Duodenal mucosa (tissue), 2 donors: Measurements from ENCODE around the gene CDHR3.

Source experiments
- H3K27ac ChIP-seq: one replicate; pipeline ENCODE4 v1.7.0; 2013; ENCODE audit warnings: low read depth, low read length
- H3K27me3 ChIP-seq, 2 donors: one replicate each; pipeline ENCODE4 v1.7.0; 2013; ENCODE audit warnings: low read length in 2 of 2, control low read depth in 1 of 2; ENCODE audit not compliant: insufficient read depth in 2 of 2, control insufficient read depth in 1 of 2
- H3K36me3 ChIP-seq, 2 donors: one replicate each; pipeline ENCODE4 v1.7.0; 2013; ENCODE audit warnings: low read length in 2 of 2, control low read depth in 1 of 2; ENCODE audit not compliant: insufficient read depth in 2 of 2, control insufficient read depth in 1 of 2
- H3K4me1 ChIP-seq, 2 donors: one replicate each; pipeline ENCODE4 v1.7.0; 2013; ENCODE audit warnings: low read length in 2 of 2, control low read depth in 1 of 2; ENCODE audit not compliant: insufficient read depth in 2 of 2, control insufficient read depth in 1 of 2
- H3K4me3 ChIP-seq, 2 donors: one replicate each; pipeline ENCODE4 v1.7.0; 2013; ENCODE audit warnings: low read length in 2 of 2, low read depth in 1 of 2
- H3K9ac ChIP-seq, 2 donors: one replicate each; pipeline ENCODE4 v1.7.0; 2013; ENCODE audit warnings: low read length in 2 of 2, low read depth in 1 of 2
- H3K9me3 ChIP-seq, 2 donors: one replicate each; pipeline ENCODE4 v1.7.0; 2013; ENCODE audit warnings: low read length in 2 of 2, control low read depth in 1 of 2; ENCODE audit not compliant: control insufficient read depth in 1 of 2

CDHR3 gene

DNA sequence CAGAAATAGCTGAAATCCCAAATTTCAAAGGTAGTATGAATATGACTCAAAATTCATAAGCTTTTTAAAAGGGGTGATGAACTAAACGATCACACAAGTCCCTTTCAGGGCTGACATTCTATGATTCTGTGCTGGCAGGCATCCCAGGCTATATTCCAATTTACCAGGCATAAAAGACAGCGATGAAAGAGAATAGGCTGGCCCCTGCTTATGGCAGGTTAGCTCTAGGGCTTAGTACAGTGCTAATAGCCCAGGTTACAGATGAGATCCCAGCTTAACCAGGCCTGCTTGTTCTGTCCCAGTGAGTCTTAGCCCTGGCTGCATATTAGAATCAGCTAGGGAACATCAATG, 56.4 kb downstream of the CDHR3 start:
- Histone ChIP-seq H3K36me3 (no peaks in the 10 kb centered on the region), H3K9me3 (no peaks in the 10 kb centered on the region), H3K4me3 (no peak overlapping the region), H3K4me1 (peaks cover 0 to 4% of the 10 kb centered on the region in 2 donors), H3K9ac (no peak overlapping the region), H3K27ac (no peak overlapping the region), H3K27me3 (no peaks in the 10 kb centered on the region)

DNA sequence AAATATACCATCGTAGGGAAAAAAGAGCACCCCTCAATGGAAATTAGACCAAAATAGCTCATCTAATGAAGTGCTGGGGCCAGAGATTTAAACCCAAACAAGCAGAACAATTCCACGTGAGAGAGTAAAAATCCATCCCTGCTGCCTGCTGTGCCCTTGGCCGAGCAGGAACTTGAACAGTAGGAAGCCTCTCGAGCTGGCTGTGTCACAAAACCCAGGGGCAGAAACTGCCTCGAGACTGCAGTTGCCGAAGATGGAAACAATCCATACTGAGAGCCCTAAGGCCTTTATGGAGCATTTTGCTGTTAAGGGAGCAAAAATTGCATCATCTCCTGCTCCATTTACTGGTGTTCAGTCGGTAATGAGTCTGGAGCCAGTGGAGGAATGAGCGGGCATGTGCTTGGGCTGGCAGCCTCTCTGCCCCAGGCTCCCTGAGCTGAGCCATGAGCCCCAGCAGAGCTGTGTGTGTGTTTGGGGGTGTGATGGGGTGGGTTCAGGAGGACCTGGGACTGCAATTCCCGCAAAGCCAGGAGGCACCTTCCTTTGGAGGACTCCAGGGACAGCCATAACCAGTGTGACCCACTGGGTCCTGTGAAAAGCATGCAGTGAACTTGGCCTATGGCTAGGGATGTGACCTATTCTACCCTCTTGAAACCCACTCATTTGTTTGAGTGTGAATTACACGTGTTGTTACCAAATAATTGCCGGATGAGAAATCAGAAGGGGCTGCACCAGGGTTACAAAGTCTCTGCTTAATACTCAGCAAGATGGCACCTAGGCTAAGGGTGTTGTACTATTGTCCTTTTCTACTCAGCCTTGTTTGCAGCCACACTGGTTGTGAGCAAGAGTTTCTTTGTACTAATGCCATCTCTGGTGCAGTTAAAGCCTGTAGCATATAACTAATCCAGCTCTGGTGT, 58.3 kb downstream of the CDHR3 start:
- Histone ChIP-seq H3K4me1 (peaks cover 0 to 4% of the 10 kb centered on the region in 2 donors), H3K9ac (no peak overlapping the region), H3K27me3 (peaks cover 0 to 4% of the 10 kb centered on the region in 2 donors), H3K9me3 (no peaks in the 10 kb centered on the region), H3K4me3 (no peak overlapping the region), H3K36me3 (no peaks in the 10 kb centered on the region), H3K27ac (no peak overlapping the region)

GRCh38 chr7:106022193-106022821, 59.2 kb downstream of the CDHR3 start:
- Histone ChIP-seq H3K36me3 (no peaks in the 10 kb centered on the region), H3K27ac (no peak overlapping the region), H3K9ac (no peak overlapping the region), H3K4me1 (peaks cover 0 to 4% of the 10 kb centered on the region in 2 donors), H3K9me3 (no peaks in the 10 kb centered on the region), H3K4me3 (no peak overlapping the region), H3K27me3 (peaks cover 0 to 4% of the 10 kb centered on the region in 2 donors)

GRCh38 chr7:106023369-106024322, 60.6 kb downstream of the CDHR3 start:
- no peak overlapping the region for H3K27ac ChIP-seq
- peaks cover 0 to 4% of the 10 kb centered on the region in 2 donors for H3K27me3 ChIP-seq
- no peak overlapping the region for H3K4me3 ChIP-seq
- no peaks in the 10 kb centered on the region for H3K9me3 ChIP-seq
- no peak overlapping the region for H3K9ac ChIP-seq
- no peaks in the 10 kb centered on the region for H3K36me3 ChIP-seq
- H3K4me1 ChIP-seq, result peaks cover 0 to 4% of the 10 kb centered on the region in 2 donors

DNA sequence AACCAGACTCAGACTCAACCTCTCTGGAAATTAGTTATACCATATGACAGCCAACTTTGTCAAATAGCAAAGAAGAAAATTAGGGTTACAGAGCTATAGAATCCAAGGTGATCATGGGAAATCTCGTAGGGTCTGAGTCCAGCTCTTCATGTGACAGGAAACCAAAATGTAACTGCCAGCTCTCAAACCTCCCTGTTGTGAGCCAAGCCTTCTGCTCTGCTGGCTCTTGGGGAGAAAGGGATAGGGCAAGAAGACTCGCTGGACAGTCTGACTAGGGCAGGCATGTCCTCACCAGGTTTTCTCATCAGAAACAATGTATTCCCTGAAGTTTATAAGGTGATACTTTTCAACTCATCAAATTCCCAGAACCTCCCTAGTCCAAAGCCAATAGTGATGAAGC, 63.0 kb downstream of the CDHR3 start:
- Histone ChIP-seq H3K27ac (no peak overlapping the region), H3K27me3 (peaks cover 0 to 4% of the 10 kb centered on the region in 2 donors), H3K4me1 (peaks cover 0 to 4% of the 10 kb centered on the region in 2 donors), H3K9me3 (no peaks in the 10 kb centered on the region), H3K9ac (no peak overlapping the region), H3K4me3 (no peak overlapping the region), H3K36me3 (no peaks in the 10 kb centered on the region)

- no peak overlapping the region for H3K4me3 ChIP-seq
- H3K36me3 ChIP-seq, result no peaks in the 10 kb centered on the region
- H3K27ac ChIP-seq, result no peak overlapping the region
- H3K4me1 ChIP-seq, result no peaks in the 10 kb centered on the region
- no peak overlapping the region for H3K9ac ChIP-seq
- no peaks in the 10 kb centered on the region for H3K9me3 ChIP-seq
- peaks cover 0 to 4% of the 10 kb centered on the region in 2 donors for H3K27me3 ChIP-seq
Observed at GRCh38 chr7:106029451-106029850, 66.4 kb downstream of the CDHR3 start.

DNA sequence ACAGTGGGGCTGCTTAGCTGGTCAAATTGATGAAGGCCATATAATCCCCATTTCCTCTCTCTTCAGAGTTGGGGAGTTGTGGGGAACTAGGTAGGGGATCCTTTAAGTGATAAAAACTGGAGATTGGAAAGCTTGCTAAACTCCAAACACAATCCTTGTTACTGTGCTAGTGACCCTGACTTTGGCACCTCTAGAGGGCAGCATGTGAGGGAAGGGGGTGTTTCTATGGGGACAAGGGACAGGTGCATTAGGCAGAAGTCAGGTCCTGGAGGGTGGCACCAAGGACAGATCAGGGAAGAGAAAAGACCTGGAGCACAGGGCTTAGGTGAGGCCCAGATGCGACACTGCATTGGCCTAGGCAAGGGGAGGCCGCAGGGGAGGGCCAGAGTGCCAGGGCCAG, 66.9 kb downstream of the CDHR3 start:
- H3K27me3 ChIP-seq, result peaks cover 0 to 4% of the 10 kb centered on the region in 2 donors
- no peak overlapping the region for H3K4me3 ChIP-seq
- H3K4me1 ChIP-seq, result no peaks in the 10 kb centered on the region
- no peak overlapping the region for H3K27ac ChIP-seq
- H3K9ac ChIP-seq, result no peak overlapping the region
- no peaks in the 10 kb centered on the region for H3K9me3 ChIP-seq
- H3K36me3 ChIP-seq, result no peaks in the 10 kb centered on the region

DNA sequence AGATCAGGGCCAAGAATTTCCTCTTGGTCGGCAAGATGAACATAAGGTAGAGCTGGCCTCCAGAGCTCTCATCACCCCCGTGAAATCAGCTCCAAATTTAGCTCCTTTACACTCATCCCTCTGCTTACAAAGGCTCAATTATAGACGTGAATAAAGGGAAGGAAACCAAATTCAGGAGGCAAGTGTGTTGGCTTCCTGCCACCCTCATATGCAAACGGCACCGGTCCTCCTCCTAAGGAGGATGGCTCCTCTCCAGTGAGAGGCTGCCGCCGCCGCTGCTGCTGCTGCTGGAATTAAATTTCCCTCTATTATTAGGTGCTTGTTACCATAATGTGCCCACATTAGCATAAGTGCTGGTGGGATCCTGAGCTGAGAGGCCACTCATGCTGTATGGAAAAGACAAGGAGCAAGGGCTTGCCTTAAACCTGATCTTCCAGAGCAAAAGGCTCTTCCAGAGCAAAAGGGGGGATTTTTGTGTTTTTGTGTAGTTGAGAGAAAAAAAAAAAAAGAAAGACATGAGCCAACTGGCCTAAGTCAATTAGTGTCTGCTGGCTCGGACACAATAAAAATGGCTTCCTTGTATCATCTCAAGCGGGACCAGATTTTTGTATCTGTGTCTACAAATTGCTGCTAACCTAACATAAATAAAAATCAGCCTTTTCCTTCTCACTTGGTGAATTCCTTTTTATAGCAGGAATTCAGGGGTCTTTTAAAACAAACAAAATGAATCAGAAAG, 68.4 kb downstream of the CDHR3 start:
- Histone ChIP-seq H3K4me1 (no peaks in the 10 kb centered on the region), H3K36me3 (no peaks in the 10 kb centered on the region), H3K9ac (no peak overlapping the region), H3K9me3 (no peaks in the 10 kb centered on the region), H3K27me3 (no peaks in the 10 kb centered on the region), H3K27ac (no peak overlapping the region), H3K4me3 (no peak overlapping the region)

- Histone ChIP-seq H3K4me1 (no peaks in the 10 kb centered on the region), H3K27ac (no peak overlapping the region), H3K9me3 (no peaks in the 10 kb centered on the region), H3K4me3 (no peak overlapping the region), H3K9ac (no peak overlapping the region), H3K27me3 (no peaks in the 10 kb centered on the region), H3K36me3 (no peaks in the 10 kb centered on the region)
Observed at GRCh38 chr7:106032295-106032694, 69.2 kb downstream of the CDHR3 start.
